OCI-LY3 (cell line): ENCODE data around the gene WAC.

Source experiments
- EZH2phosphoT487 ChIP-seq: fragments of 200-600 bp; shearing (Covaris generic); IDR thresholded peaks from 2 replicates; pipeline ENCODE4 v1.6.1; 2018; ENCODE audit warnings: antibody characterized with exemption, mixed run types, low read depth
- TF ChIP-seq, protein P1 (sequence below): fragments of 200-600, 300-600 bp; sonication (generic); IDR thresholded peaks from 2 replicates; pipeline ENCODE4 v1.5.1; 2014; ENCODE audit warnings: antibody characterized with exemption, low read length, low read depth

- TF ChIP-seq, protein P1, sequence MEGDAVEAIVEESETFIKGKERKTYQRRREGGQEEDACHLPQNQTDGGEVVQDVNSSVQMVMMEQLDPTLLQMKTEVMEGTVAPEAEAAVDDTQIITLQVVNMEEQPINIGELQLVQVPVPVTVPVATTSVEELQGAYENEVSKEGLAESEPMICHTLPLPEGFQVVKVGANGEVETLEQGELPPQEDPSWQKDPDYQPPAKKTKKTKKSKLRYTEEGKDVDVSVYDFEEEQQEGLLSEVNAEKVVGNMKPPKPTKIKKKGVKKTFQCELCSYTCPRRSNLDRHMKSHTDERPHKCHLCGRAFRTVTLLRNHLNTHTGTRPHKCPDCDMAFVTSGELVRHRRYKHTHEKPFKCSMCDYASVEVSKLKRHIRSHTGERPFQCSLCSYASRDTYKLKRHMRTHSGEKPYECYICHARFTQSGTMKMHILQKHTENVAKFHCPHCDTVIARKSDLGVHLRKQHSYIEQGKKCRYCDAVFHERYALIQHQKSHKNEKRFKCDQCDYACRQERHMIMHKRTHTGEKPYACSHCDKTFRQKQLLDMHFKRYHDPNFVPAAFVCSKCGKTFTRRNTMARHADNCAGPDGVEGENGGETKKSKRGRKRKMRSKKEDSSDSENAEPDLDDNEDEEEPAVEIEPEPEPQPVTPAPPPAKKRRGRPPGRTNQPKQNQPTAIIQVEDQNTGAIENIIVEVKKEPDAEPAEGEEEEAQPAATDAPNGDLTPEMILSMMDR: no peak
- no peak for TF ChIP-seq EZH2phosphoT487
These were observed 134.0 kb downstream of the WAC start for GRCh38 chr10:28666751-28667467.
